ENCODE data around the gene PPM1N. TPM values are rescaled to one million over a fixed set of nuclear protein-coding genes. Genes with fewer than 3 reads are reported as not detected.

Gene PPM1N
- total and polyA plus RNA-seq, 7 donors, result 0.29 to 0.90 (median 0.46) TPM; not detected in 3

- no peaks in the 10 kb centered on the region for H3K9me3 ChIP-seq
- peaks cover 45% of the 10 kb centered on the region for H3K4me1 ChIP-seq
- no peaks in the 10 kb centered on the region for H3K36me3 ChIP-seq (ENCODE audit: insufficient read depth in 1 of 2, low read depth in 1 of 2)
- no peak for DNase-seq
- 71 to 72% (median 71%) methylated on average over 12 of the region's 12 CpGs for whole genome bisulfite sequencing, 3 donors
- ATAC-seq, result no peak
- H3K27me3 ChIP-seq (ENCODE audit: insufficient read depth in 3 of 3, low read length in 2 of 3), result no peaks in the 10 kb centered on the region
- TF ChIP-seq CTCF (IDR thresholded peaks at IDR 0.05), result no peak
- H3K4me3 ChIP-seq, result no peak overlapping the region
- peak overlapping the region; percentile 38 for H3K27ac ChIP-seq
- intact Hi-C loops (cut with DNase I), result no loop called here
Observed at GRCh38 chr19:45451850-45452387, 46.3 kb upstream of the PPM1N start.

GRCh38 chr19:45455707-45456499 lies 42.3 kb upstream of the PPM1N start:
- intact Hi-C loops (cut with DNase I), result no loop called here
- TF ChIP-seq CTCF (IDR thresholded peaks at IDR 0.05), result no peak
- WGBS, 3 donors, result 13 to 18% (median 16%) methylated on average over 25 to 27 of the region's 27 CpGs
- peak overlapping the region; percentile 46 for H3K4me3 ChIP-seq
- H3K36me3 ChIP-seq (ENCODE audit: insufficient read depth in 1 of 2, low read depth in 1 of 2), result no peaks in the 10 kb centered on the region
- DNase-seq (peak; percentile 94 to 97), ATAC-seq (peak; percentile 95 to 97 (median 95))
- H3K9me3 ChIP-seq, result no peaks in the 10 kb centered on the region
- no peaks in the 10 kb centered on the region for H3K27me3 ChIP-seq (ENCODE audit: insufficient read depth in 3 of 3, low read length in 2 of 3)
- peak overlapping the region; percentile 88 for H3K27ac ChIP-seq
- H3K4me1 ChIP-seq, result peaks cover 37% of the 10 kb centered on the region

GRCh38 chr19:45456500-45456815 lies 41.8 kb upstream of the PPM1N start:
- H3K9me3 ChIP-seq, result no peaks in the 10 kb centered on the region
- intact Hi-C loops (cut with DNase I), result no loop called here
- ATAC-seq (no peak), DNase-seq (no peak)
- no peak overlapping the region for H3K4me3 ChIP-seq
- TF ChIP-seq CTCF (IDR thresholded peaks at IDR 0.05), result no peak
- no peaks in the 10 kb centered on the region for H3K36me3 ChIP-seq (ENCODE audit: insufficient read depth in 1 of 2, low read depth in 1 of 2)
- 65 to 73% (median 69%) methylated on average over 2 of the region's 2 CpGs for WGBS, 3 donors
- H3K4me1 ChIP-seq, result peaks cover 37% of the 10 kb centered on the region
- peak overlapping the region; percentile 88 for H3K27ac ChIP-seq
- H3K27me3 ChIP-seq (ENCODE audit: insufficient read depth in 3 of 3, low read length in 2 of 3), result no peaks in the 10 kb centered on the region

- Histone ChIP-seq H3K36me3 (ENCODE audit: insufficient read depth in 1 of 2, low read depth in 1 of 2) (no peaks in the 10 kb centered on the region), H3K27me3 (ENCODE audit: insufficient read depth in 3 of 3, low read length in 2 of 3) (no peaks in the 10 kb centered on the region), H3K4me1 (peaks cover 37% of the 10 kb centered on the region), H3K4me3 (no peak overlapping the region), H3K27ac (no peak overlapping the region), H3K9me3 (no peaks in the 10 kb centered on the region)
- DNase-seq, result no peak
- TF ChIP-seq CTCF (IDR thresholded peaks at IDR 0.05), result no peak
- intact Hi-C loops (cut with DNase I), result no loop called here
- ATAC-seq, result no peak
Observed at GRCh38 chr19:45457776-45458175, 40.5 kb upstream of the PPM1N start.

Measured in psoas muscle (tissue), 8 donors.